OCI-LY7 (cell line): Measurements from ENCODE around the gene CORO2A. TPM values are rescaled to one million over a fixed set of nuclear protein-coding genes. Genes with fewer than 3 reads are reported as not detected.

Source experiments
- BruUV-seq: library from RNA; stranded (reverse); fragments of 400-500 nt; replicated peaks from 2 replicates; lab custom pipeline; 2021; lab: Mats Ljungman, UMichigan
- CTCF ChIA-PET: fragments of 300-600 bp; sonication (Branson Sonifier 250); formaldehyde crosslinking; loops from one replicate; lab custom pipeline; 2022; ENCODE audit warnings: antibody characterized with exemption; ENCODE audit not compliant: unreplicated experiment; lab: Charles Lee
- POLR2A ChIA-PET: fragments of 300-600 bp; sonication (Branson Sonifier 250); formaldehyde crosslinking; loops from one replicate; lab custom pipeline; 2022; ENCODE audit warnings: antibody characterized with exemption; lab: Charles Lee
- DNase-seq: peaks from one replicate; pipeline ENCODE4 v3.0.0-alpha.2; 2015; ENCODE audit warnings: low spot score
- H2AFZ ChIP-seq: fragments of 200-600 bp; sonication (generic), shearing (Covaris generic); 2 replicates; pipeline ENCODE4 v1.6.1; 2014; ENCODE audit warnings: mild to moderate bottlenecking, antibody characterized with exemption, low read length, moderate library complexity
- H3K27ac ChIP-seq: fragments of 200-600 bp; sonication (generic); 2 replicates; pipeline ENCODE4 v1.5.1; 2014; ENCODE audit warnings: mixed run types, low read depth, mild to moderate bottlenecking, moderate library complexity, low read length, inconsistent platforms; ENCODE audit not compliant: poor library complexity, severe bottlenecking
- H3K36me3 ChIP-seq: fragments of 200-600 bp; sonication (generic); 2 replicates; pipeline ENCODE4 v1.6.1; 2014; ENCODE audit warnings: mild to moderate bottlenecking, antibody characterized with exemption, low read length, moderate library complexity, mixed read lengths; ENCODE audit not compliant: insufficient read depth
- H3K4me1 ChIP-seq: fragments of 200-600 bp; sonication (generic); 2 replicates; pipeline ENCODE4 v1.5.1; 2014; ENCODE audit warnings: mild to moderate bottlenecking, low read length; ENCODE audit not compliant: insufficient read depth, poor library complexity, severe bottlenecking
- H3K4me2 ChIP-seq: fragments of 200-600 bp; sonication (generic); 2 replicates; pipeline ENCODE4 v1.6.1; 2014; ENCODE audit warnings: mild to moderate bottlenecking, low read length
- H3K4me3 ChIP-seq: fragments of 200-600 bp; sonication (generic); 2 replicates; pipeline ENCODE4 v1.5.1; 2014; ENCODE audit warnings: mild to moderate bottlenecking, low read depth, low read length; ENCODE audit not compliant: poor library complexity, severe bottlenecking
- H3K79me2 ChIP-seq: fragments of 200-600 bp; sonication (generic); 2 replicates; pipeline ENCODE4 v1.6.1; 2016; ENCODE audit warnings: low read depth, mild to moderate bottlenecking, low read length, moderate library complexity, mixed read lengths; ENCODE audit not compliant: insufficient read depth
- H3K9me2 ChIP-seq: fragments of 200-600 bp; sonication (generic); 2 replicates; pipeline ENCODE4 v1.6.1; 2016; ENCODE audit warnings: mild to moderate bottlenecking, low read length, mixed read lengths; ENCODE audit not compliant: insufficient read depth
- H3K9me3 ChIP-seq: fragments of 200-600 bp; sonication (generic); 2 replicates; pipeline ENCODE4 v1.6.1; 2014; ENCODE audit warnings: mild to moderate bottlenecking, mixed run types, low read length, mixed read lengths
- H4K20me1 ChIP-seq: fragments of 200-600 bp; sonication (generic); 2 replicates; pipeline ENCODE4 v1.6.1; 2014; ENCODE audit warnings: mild to moderate bottlenecking, antibody characterized with exemption, low read length, moderate library complexity, mixed read lengths; ENCODE audit not compliant: insufficient read depth
- EZH2phosphoT487 ChIP-seq: fragments of 200-600 bp; sonication (generic); IDR thresholded peaks from 2 replicates; pipeline ENCODE4 v1.6.1; 2018; ENCODE audit warnings: low read depth, borderline replicate concordance, mild to moderate bottlenecking, mixed run types, antibody characterized with exemption, low read length, moderate library complexity, mixed read lengths
- intact Hi-C: fragments of 100-400 bp; cut with micrococcal nuclease; formaldehyde crosslinking; loops from one replicate; pipeline ENCODE4 v1.10.0; 2022; ENCODE audit not compliant: unreplicated experiment
- total RNA-seq, 2 experiments: library from RNA; depleted of rRNA in 1 of 2; stranded (reverse); fragments of >200 nt in 1 of 2; shearing (Covaris generic) in 1 of 2; gene quantifications; 2 replicates each; pipeline ENCODE4 v1.2.3, GENCODE V29; 2014 to 2022
- TF ChIP-seq, protein P1 (sequence below): fragments of 200-600 bp; sonication (generic); conservative IDR thresholded peaks from 2 replicates; pipeline ENCODE4 v1.5.1; 2014; ENCODE audit warnings: mild to moderate bottlenecking, antibody characterized with exemption, low read length, moderate library complexity, mixed read lengths

Gene CORO2A
- total RNA-seq, 2 experiments from 2014 or later = 1.8 to 3.9 TPM

- peaks cover 16% of the 10 kb centered on the region for H3K4me1 ChIP-seq
- no peaks in the 10 kb centered on the region for H3K9me3 ChIP-seq
- H4K20me1 ChIP-seq = no peaks in the 10 kb centered on the region
- TF ChIP-seq EZH2phosphoT487 = no peak
- TF ChIP-seq, protein P1, sequence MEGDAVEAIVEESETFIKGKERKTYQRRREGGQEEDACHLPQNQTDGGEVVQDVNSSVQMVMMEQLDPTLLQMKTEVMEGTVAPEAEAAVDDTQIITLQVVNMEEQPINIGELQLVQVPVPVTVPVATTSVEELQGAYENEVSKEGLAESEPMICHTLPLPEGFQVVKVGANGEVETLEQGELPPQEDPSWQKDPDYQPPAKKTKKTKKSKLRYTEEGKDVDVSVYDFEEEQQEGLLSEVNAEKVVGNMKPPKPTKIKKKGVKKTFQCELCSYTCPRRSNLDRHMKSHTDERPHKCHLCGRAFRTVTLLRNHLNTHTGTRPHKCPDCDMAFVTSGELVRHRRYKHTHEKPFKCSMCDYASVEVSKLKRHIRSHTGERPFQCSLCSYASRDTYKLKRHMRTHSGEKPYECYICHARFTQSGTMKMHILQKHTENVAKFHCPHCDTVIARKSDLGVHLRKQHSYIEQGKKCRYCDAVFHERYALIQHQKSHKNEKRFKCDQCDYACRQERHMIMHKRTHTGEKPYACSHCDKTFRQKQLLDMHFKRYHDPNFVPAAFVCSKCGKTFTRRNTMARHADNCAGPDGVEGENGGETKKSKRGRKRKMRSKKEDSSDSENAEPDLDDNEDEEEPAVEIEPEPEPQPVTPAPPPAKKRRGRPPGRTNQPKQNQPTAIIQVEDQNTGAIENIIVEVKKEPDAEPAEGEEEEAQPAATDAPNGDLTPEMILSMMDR = no peak
- peak; percentile 26 for DNase-seq
- no peaks in the 10 kb centered on the region for H3K79me2 ChIP-seq
- ChIA-PET CTCF (interaction anchor here (0.6 to 0.7 kb wide), 3 partner anchors 10 to 73 kb away, joined by 3 read pairs; partner anchors contain the start of gene TRIM14), POLR2A (interaction anchor here (0.5 to 1.5 kb wide), 5 partner anchors 65 to 149 kb away, joined by 3 to 5 read pairs (median 3); no protein-coding TSS in a partner anchor)
- no peaks in the 10 kb centered on the region for H3K36me3 ChIP-seq
- BruUV-seq = no TSS peak
- peak overlapping the region; percentile 74 for H3K4me3 ChIP-seq
- H3K9me2 ChIP-seq = no peaks in the 10 kb centered on the region
- peak overlapping the region; percentile 89 for H3K4me2 ChIP-seq
- H3K27ac ChIP-seq = no peak overlapping the region
- peak overlapping the region; percentile 56 for H2AFZ ChIP-seq
- intact Hi-C loops = loop anchor here (1.0 to 2.0 kb wide), 2 partner anchors 74 to 117 kb away; no protein-coding TSS in a partner anchor
Measured at GRCh38 chr9:98191671-98192502, 550 bp downstream of the CORO2A start.

- Histone ChIP-seq H2AFZ (no peak overlapping the region), H3K79me2 (no peaks in the 10 kb centered on the region), H3K27ac (no peak overlapping the region), H3K9me3 (no peaks in the 10 kb centered on the region), H3K4me1 (peaks cover 16% of the 10 kb centered on the region), H3K4me2 (no peak overlapping the region; the same call in 1 of the 2 replicates), H4K20me1 (no peaks in the 10 kb centered on the region), H3K9me2 (no peaks in the 10 kb centered on the region), H3K36me3 (no peaks in the 10 kb centered on the region), H3K4me3 (no peak overlapping the region)
- CTCF ChIA-PET = interaction anchor here (0.6 kb wide), 1 partner anchor 9 kb away, joined by 3 read pairs; no protein-coding TSS in a partner anchor
- DNase-seq = no peak
- intact Hi-C loops = no loop called here
- POLR2A ChIA-PET = interaction anchor here (1.2 kb wide), 1 partner anchor 89 kb away, joined by 3 read pairs; no protein-coding TSS in a partner anchor
- TF ChIP-seq, protein P1 = no peak
- no peak for TF ChIP-seq EZH2phosphoT487
- BruUV-seq = no TSS peak
Measured at GRCh38 chr9:98191181-98191608, 1.2 kb downstream of the CORO2A start.
